Measurements from ENCODE around the gene TGFB1I1.
A peak's percentile ranks its signal among the peaks of the same experiment; 100 is the strongest.
"Not testable (repeated sequence)": the region's sequence is repeated elsewhere in the genome, so short reads cannot be mapped to it uniquely, and the experiment has no call there.

The TGFB1I1 gene

GRCh38 chr16:31471875-31472708 lies at the start of gene TGFB1I1:
TSS of gene TGFB1I1 (plus strand) at chr16:31472152. CDS start at chr16:31472189, 37 bp downstream.
- DNase-seq (ENCODE audit: low read depth): no peak

DNA sequence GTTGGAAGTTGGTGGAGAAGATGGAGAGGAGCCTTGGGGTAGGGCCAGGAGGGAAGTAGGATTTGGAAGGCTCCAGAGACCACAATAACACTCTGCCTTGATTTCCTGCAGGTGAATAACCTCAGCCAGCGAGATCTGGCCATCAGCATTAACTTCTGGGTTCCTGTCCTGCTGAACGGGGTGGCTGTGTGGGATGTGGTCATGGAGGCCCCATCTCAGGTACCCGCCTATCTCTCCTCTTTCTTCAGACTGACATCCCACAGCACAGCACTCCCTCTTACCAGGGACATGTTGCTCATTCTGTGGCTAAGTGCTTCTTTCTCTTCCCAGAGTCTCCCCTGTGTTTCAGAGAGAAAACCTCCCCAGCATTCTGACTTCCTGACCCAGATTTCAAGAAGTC lies 48.7 kb upstream of the TGFB1I1 start:
- no peak for DNase-seq (ENCODE audit: low read depth)

- DNase-seq (ENCODE audit: low read depth): no peak
Observed at GRCh38 chr16:31423801-31424200, 48.2 kb upstream of the TGFB1I1 start.

GRCh38 chr16:31427441-31428278 lies 44.3 kb upstream of the TGFB1I1 start:
- DNase-seq (ENCODE audit: low read depth): peak; percentile 54

DNA sequence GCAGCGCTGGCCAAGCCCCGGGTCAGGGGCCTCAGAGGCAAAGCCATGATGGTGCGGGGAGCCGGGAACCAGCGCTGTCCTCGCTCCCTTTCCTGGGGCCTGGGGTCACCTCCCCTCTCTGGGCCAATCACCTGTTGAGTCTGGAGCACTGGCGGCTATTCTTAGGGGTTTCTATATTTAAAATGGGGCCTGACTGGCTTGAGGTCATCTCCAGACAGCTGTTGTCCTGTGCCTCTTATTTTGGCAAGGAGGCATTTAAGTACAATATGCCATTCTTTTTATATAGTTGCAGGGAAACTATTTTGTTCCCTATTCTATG lies 43.7 kb upstream of the TGFB1I1 start, which contains the start of gene COX6A2:
COX6A2 (minus strand) TSS at position 82 of the 319 bp plus-strand sequence; CDS start at position 47, 35 bp downstream.
- DNase-seq (ENCODE audit: low read depth): no peak

- no peak for DNase-seq (ENCODE audit: low read depth)
Observed at GRCh38 chr16:31428638-31429247, 43.2 kb upstream of the TGFB1I1 start.

DNA sequence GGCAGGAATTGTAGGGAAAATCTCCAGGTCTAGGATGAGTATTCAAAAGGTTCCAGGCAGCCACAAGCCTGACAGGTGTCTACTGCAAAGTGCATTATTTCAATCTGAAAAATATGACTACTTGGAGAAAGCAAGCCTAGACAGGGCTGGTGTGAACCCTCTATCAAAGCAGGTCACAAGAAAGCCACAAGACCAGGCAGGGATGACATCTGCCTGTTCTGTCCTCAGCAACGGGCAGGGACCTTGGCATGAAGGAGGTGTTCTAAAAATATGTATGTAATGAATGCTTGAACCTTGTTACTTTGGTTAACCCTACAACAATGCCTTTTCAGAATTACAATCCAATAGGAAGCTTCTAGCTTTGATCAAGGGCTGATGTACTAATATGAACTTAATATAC lies 42.6 kb upstream of the TGFB1I1 start:
- DNase-seq (ENCODE audit: low read depth): no peak

- DNase-seq (ENCODE audit: low read depth): no peak
Observed at GRCh38 chr16:31429796-31430195, 42.2 kb upstream of the TGFB1I1 start.

- DNase-seq (ENCODE audit: low read depth): no peak
Observed at GRCh38 chr16:31430380-31431052, 41.4 kb upstream of the TGFB1I1 start.

- DNase-seq (ENCODE audit: low read depth): no peak
Observed at GRCh38 chr16:31435341-31436220, 36.4 kb upstream of the TGFB1I1 start.

GRCh38 chr16:31436221-31437045 lies 35.5 kb upstream of the TGFB1I1 start:
- no peak for DNase-seq (ENCODE audit: low read depth)

DNA sequence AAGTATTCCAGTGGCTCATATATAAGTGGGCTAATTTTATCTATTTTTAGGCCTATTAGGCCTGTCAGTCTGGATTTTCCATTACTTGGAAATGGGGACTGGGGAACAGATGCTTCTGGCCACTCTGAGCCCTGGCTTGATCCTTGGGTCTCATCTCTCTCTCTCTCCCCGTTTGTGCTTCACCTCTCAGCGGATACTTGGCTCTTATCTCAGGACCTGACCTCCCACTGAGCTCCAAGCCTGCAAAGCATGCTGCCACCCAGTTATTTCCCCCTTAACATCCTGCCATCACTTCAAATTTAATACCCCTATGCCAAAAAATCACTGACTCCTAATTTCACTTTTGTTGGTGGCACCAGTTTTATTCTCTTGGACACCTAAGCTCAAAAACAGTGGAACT lies 33.5 kb upstream of the TGFB1I1 start:
- no peak for DNase-seq (ENCODE audit: low read depth)

GRCh38 chr16:31439023-31439422 lies 32.9 kb upstream of the TGFB1I1 start:
- not testable (repeated sequence) for DNase-seq (ENCODE audit: low read depth)

GRCh38 chr16:31439519-31439918 lies 32.4 kb upstream of the TGFB1I1 start:
- no peak for DNase-seq (ENCODE audit: low read depth)

DNA sequence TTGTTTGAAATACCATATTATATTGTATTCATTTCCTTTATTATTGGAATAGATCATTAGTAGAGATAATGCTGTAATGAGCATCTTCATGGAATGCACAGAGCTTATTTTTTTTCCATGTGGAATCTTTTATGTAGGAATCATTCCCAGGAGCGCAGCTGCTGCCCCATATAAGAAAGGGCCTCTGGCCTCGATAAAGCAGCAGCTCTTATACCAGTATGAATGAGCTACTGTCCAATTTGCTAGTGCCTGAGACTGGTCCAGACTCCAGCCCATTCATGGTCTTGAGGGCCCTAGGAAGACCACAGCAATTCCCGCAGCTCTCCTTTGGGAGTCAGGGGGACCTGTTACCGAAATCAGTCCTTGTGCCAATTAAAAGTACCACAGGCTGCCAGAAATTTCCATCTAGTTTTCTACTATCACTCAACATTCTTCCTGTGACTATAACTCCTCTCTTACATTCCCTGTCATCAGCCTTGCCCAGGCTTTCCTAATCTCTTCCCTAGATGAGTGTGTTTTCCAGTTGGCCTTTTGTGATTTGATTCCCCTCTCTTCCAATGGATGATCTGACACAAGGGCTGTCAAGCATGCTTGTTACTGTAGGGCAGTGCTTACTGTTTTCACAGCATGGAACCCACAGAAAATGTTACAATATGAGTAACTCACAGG lies 31.3 kb upstream of the TGFB1I1 start:
- no peak for DNase-seq (ENCODE audit: low read depth)

DNA sequence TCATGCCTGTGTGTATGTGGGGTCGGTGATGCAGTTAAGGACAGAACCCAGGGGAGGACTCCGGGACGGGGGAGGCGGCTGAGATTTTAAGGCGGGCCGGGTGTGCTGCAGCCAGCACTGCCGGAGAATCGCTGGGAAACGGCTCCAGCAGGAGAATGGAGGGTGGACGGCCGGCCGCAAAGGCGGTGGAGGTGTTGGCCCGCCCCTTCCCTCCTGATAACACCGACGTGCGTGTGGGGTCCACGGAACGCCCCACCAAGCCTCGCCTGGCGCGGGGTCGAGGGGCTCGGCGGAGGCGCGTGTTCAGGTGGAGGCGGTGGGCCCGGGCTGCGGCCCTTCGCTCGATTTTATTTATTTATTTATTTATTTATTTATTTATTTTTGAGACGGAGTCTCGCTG lies 30.0 kb upstream of the TGFB1I1 start:
- no peak for DNase-seq (ENCODE audit: low read depth)

DNA sequence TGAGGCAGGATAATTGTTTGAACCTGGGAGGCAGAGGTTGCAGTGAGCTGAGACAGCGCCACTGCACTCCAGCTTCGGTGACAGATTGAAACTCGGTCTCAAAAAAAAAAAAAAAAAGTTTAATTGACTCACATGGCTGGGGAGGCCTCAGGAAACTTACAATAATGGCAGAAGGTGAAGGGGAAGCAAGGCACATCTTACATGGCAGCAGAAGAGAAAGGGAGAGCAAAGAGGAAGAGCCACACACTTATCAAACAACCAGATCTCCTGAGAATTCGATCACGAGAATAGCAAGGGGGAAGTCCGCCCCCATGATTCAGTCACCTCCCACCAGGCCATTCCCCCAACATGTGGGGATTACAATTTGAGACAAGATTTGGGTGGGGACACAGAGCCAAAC lies 26.0 kb upstream of the TGFB1I1 start:
- DNase-seq (ENCODE audit: low read depth): not testable (repeated sequence)

DNA sequence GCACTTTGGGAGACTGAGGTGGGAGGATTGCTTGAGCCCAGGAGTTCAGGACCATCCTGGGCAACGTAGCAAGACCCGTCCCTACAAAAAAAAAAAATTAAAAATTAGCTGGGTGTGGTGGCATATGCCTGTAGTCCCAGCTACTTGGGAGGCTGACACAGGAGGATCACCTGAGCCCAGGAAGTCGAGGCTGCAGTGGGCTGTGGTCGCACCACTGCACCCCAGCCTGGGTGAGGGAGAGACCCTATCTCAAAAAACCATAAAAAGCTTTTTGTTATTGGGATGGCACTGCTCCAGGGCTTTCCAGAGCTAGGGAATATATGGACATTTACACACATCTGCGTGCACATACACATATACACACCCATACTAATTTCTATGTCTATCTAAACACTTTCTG lies 20.8 kb upstream of the TGFB1I1 start:
- DNase-seq (ENCODE audit: low read depth): no peak

GRCh38 chr16:31451681-31452351 lies 20.1 kb upstream of the TGFB1I1 start:
- no peak for DNase-seq (ENCODE audit: low read depth)
